Ovary (tissue), 10 donors: ENCODE results near the gene C21orf58. TPM values are rescaled to one million over a fixed set of nuclear protein-coding genes. Genes with fewer than 3 reads are reported as not detected.
"Not testable (repeated sequence)": the region's sequence is repeated elsewhere in the genome, so short reads cannot be mapped to it uniquely, and the experiment has no call there.

Source experiments
- DNase-seq, 5 donors: peaks; one replicate each; pipeline ENCODE4 v3.0.0-alpha.2; 2019 to 2020
- H3K27ac ChIP-seq, 2 donors: fragments of 200-600 bp; one replicate each; pipeline versions ENCODE4 v1.5.1 to v1.8.0; 2019 to 2022
- H3K27me3 ChIP-seq: fragments of 200-600 bp; one replicate; pipeline ENCODE4 v1.8.0; 2022
- H3K36me3 ChIP-seq: fragments of 200-600 bp; sonication (generic); one replicate; pipeline ENCODE4 v1.5.1; 2019
- H3K4me1 ChIP-seq: one replicate; pipeline ENCODE4 v1.8.1; 2013; ENCODE audit warnings: mild to moderate bottlenecking, moderate library complexity; ENCODE audit not compliant: insufficient read depth
- H3K4me3 ChIP-seq: fragments of 200-600 bp; sonication (generic); one replicate; pipeline ENCODE4 v1.5.1; 2017
- H3K9me3 ChIP-seq, 2 donors: fragments of 200-600 bp in 1 of 2; sonication (generic) in 1 of 2; one replicate each; pipeline versions ENCODE4 v1.5.1 to v1.8.1; 2013 to 2019; ENCODE audit warnings: mild to moderate bottlenecking in 1 of 2, moderate library complexity in 1 of 2
- EP300 ChIP-seq: sonication (generic); formaldehyde crosslinking; IDR thresholded peaks from one replicate; pipeline ENCODE4 v1.6.1; 2017; ENCODE audit warnings: antibody characterized with exemption
- POLR2A ChIP-seq: fragments of 450-650 bp; IDR thresholded peaks from one replicate; pipeline ENCODE4 v1.6.1; 2017; ENCODE audit warnings: antibody characterized with exemption, mild to moderate bottlenecking, moderate library complexity
- WGBS, 3 donors: extraction: QIAGEN DNeasy Blood & Tissue Kit in 1 of 3; methylation state at CpG; one replicate each; pipeline versions ENCODE4 v1.1.5 to v1.1.7; 2013 to 2017; 5-methylcytosine and 5-hydroxymethylcytosine counted together
- intact Hi-C, 4 donors: fragments of 100-400 bp; cut with DNase I; formaldehyde crosslinking; loops; one replicate each; pipeline versions ENCODE4 v1.11.0 to v1.15.1; 2022 to 2023
- long read RNA-seq, 3 donors: library from polyadenylated mRNA in 2 of 3; unstranded in 2 of 3; transcript quantifications; one replicate each; pipeline ENCODE4 v2.0.0 and lab custom pipeline, GENCODE V29; 2021 to 2026
- polyA plus RNA-seq, 2 donors: library from polyadenylated mRNA; stranded (reverse); fragments of 200-250 nt in 1 of 2; fragments of 350-450 nt in 1 of 2; fragmentation: Illumina TruSeq in 1 of 2; extraction: RNeasy Lipid Tissue Mini Kit (QIAGEN cat#74804) in 1 of 2; gene quantifications; one replicate each; pipeline ENCODE4 v1.2.3, GENCODE V29; 2013 to 2014
- total RNA-seq, 7 donors: library from RNA; depleted of rRNA in 2 of 7; stranded (reverse); fragments of >200 nt in 2 of 7; fragmentation: NEBNext Ultra II Directional in 3 of 7; extraction: Animal tissue kit (Norgen Biotek cat#: 25700) in 3 of 7; gene quantifications; one replicate each; pipeline versions ENCODE4 v1.1.0 to v1.2.4, GENCODE V29; 2016 to 2023
- TF ChIP-seq, protein P1 (sequence below), 3 donors: fragments of 450-650 bp in 2 of 3; fragments of 200-600 bp in 1 of 3; IDR thresholded peaks; one replicate each; pipeline versions ENCODE4 v1.5.1 to v1.8.0; 2016 to 2022; ENCODE audit warnings: antibody characterized with exemption in 3 of 3, mild to moderate bottlenecking in 1 of 3
- donor health status: DM: no; HTN: no; CAD: no; lungs with moderate emphysema.
- donor health status: DM: no; HTN: no; CAD: no.
- donor health status: Bipolar disorder and iron deficiency.
- donor health status: DM: yes; HTN: yes; CAD: no.
- donor health status: DM: no; HTN: no; CAD: no.
- donor health status: DM: yes; HTN: yes; CAD: no.

C21orf58 gene
- total RNA-seq (10 to 100 TPM in 1 of 7 donors, 1 to 10 TPM in 6; 1.6 to 26.8 (median 2.3) TPM), polyA plus RNA-seq (1 to 10 TPM in 1 of 2 donors, under 1 TPM in 1; 0.63 to 2.7 TPM)
- long read RNA-seq, donor 1, partial matches to known transcripts = 1 of 5 reads
- long read RNA-seq, donor 1, other reads (novel, unspliced or antisense) = 4 of 5 reads
- long read RNA-seq, donor 2, partial matches to known transcripts = 8 of 8 reads
- long read RNA-seq, donor 2, other reads (novel, unspliced or antisense) = 0 of 8 reads
- long read RNA-seq, donor 3, partial matches to known transcripts = 0 of 9 reads
- long read RNA-seq, donor 3, other reads (novel, unspliced or antisense) = 9 of 9 reads

DNA sequence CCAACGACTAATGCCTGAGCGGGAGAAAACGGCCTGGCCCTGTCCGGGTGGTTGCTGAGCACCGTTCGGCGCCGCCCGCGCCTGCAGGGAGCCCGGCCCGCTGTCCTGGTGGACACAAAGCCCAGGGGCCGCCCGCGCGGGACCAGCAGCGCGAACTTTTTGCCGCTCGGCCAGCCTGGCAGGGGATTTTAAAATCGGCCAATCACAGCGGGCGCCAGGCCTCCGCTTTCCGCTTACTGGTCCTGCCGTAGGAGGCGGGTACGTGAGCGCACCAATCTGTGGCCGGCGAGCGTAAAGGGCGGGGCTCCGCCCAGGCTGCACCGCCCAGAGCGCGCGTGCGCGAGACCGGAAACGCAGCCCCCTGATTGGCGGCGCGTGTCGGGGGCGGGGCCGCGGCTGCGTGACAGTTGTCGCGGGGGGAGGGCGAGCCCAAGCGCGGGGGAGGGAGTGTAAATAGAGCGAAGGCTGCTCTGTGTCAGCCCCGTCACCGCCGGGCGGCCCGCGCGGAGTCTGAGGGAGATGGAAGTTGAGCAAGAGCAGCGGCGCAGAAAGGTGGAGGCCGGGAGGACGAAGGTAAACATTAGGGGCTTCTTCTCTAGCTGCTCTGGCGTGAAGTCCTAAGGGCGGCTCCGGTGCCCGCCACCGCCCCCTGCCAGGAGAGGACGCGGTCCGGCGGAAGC lies at the start of gene C21orf58, which contains the start of gene PCNT:
Gene C21orf58 (minus strand): TSS at position 161 of the 680 bp plus-strand sequence. CDS start 1,132 bp downstream, outside the sequence.
Gene PCNT (plus strand): TSS at position 447 of the 680 bp plus-strand sequence. CDS start 73 bp downstream, at position 520.
- DNase-seq = peak; percentile 97 to 99 (median 98)
- Histone ChIP-seq H3K27ac (peak within 1 kb of the TSS; percentile 47 to 84), H3K4me1 (peaks cover 11% of the 10 kb centered on the region), H3K9me3 (no peaks in the 10 kb centered on the region), H3K36me3 (no peaks in the 10 kb centered on the region), H3K27me3 (no peaks in the 10 kb centered on the region), H3K4me3 (peak within 1 kb of the TSS; percentile 83)
- TF ChIP-seq EP300 = peak; percentile 18
- TF ChIP-seq, protein P1, sequence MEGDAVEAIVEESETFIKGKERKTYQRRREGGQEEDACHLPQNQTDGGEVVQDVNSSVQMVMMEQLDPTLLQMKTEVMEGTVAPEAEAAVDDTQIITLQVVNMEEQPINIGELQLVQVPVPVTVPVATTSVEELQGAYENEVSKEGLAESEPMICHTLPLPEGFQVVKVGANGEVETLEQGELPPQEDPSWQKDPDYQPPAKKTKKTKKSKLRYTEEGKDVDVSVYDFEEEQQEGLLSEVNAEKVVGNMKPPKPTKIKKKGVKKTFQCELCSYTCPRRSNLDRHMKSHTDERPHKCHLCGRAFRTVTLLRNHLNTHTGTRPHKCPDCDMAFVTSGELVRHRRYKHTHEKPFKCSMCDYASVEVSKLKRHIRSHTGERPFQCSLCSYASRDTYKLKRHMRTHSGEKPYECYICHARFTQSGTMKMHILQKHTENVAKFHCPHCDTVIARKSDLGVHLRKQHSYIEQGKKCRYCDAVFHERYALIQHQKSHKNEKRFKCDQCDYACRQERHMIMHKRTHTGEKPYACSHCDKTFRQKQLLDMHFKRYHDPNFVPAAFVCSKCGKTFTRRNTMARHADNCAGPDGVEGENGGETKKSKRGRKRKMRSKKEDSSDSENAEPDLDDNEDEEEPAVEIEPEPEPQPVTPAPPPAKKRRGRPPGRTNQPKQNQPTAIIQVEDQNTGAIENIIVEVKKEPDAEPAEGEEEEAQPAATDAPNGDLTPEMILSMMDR (IDR thresholded peaks at IDR 0.05) = peak in 1 of 3 donors; percentile 13
- no peak for TF ChIP-seq POLR2A
- intact Hi-C loops = no loop called here
- 0 to 1% (median 1%) methylated on average over 65 to 76 of the region's 76 CpGs for WGBS, 3 donors

DNA sequence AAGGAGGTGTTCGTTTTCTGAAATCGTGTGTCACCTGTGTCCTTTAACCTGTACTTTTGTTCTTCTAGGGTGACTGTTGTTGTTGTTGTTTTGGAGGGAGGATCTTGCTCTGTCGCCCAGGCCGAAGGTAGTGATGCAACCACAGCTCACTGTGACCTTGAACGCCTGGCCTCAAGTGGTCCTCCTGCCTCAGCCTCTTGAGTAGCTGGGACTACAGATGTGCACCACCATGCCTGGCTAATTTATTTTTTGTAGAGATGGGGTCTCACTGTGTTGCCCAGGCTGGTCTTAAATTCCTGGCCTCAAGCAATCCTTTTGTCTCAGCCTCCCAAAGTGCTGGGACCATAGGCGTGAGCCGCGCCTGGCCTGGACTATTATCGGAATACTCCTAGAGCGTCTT lies 49.3 kb upstream of the C21orf58 start:
- H3K4me1 ChIP-seq, H3K27ac ChIP-seq, H3K36me3 ChIP-seq, H3K27me3 ChIP-seq, DNase-seq, H3K9me3 ChIP-seq, intact Hi-C loops, H3K4me3 ChIP-seq: not testable (repeated sequence)
- 90 to 95% (median 94%) methylated on average over 10 of the region's 10 CpGs for WGBS, 3 donors

DNA sequence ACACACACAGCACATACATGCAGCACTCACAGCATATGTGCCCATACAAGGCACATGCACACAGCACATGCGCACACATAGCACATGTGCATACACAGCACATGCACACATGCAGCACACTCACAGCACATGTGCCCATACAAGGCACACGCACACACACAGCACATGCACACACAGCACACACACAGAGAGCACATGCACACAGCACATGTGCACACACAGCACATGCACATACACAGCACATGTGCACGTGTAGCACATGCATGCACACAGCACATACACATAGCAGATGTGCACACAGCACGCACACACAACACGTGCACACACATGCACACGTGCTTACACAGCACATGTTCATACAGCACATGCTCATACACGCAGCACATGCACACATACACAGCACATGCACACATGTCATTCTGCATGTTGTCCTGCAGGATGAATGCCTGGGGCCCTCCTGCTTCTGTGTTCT lies 48.4 kb upstream of the C21orf58 start:
- no peak for DNase-seq
- no peak overlapping the region for H3K4me3 ChIP-seq
- no peaks in the 10 kb centered on the region for H3K4me1 ChIP-seq
- TF ChIP-seq EP300 = no peak
- no peak for TF ChIP-seq POLR2A
- TF ChIP-seq, protein P1 (IDR thresholded peaks at IDR 0.05) = no peak
- intact Hi-C loops = no loop called here
- WGBS, 3 donors = 92 to 95% (median 93%) methylated on average over 7 of the region's 7 CpGs
- no peaks in the 10 kb centered on the region for H3K27me3 ChIP-seq
- H3K36me3 ChIP-seq = no peaks in the 10 kb centered on the region
- H3K9me3 ChIP-seq = no peaks in the 10 kb centered on the region
- H3K27ac ChIP-seq = no peak overlapping the region

DNA sequence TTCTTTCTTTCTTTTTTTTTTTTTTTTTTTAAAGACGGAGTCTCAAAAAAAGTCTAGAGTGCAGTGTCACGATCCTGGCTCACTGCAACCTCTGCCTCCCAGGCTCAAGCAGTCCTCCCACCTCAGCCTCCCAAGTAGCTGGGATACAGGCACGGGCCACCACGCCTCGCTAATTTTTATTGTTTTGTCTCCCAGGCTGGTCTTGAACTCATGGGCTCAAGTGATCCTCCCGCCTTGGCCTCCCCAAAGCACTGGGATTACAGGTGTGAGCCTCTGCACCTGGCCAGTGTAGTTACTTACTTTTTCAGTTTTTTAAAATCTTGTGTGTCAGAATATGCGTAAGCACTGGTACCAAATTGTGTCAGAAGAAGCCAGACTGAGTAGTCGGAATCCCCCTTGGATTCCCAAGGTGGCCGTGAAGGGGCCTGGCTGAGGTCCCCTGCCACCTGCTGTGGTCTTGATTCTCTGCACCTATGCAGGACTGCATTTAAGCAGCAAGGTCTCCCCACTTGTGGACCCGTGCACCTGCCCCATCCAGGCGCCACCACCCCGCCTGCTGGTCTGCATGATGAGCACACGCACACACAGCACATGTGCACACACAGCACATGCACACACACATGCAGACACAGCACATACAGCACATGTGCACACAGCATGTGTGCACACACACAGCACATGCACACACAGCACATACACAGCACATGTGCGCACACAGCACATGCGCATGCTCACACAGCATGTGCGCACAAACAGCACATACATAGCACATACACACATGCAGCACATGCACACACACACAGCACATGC lies 47.7 kb upstream of the C21orf58 start:
- intact Hi-C loops = no loop called here
- no peaks in the 10 kb centered on the region for H3K36me3 ChIP-seq

More for the DNA sequence above, 47.7 kb upstream of the C21orf58 start:
- Histone ChIP-seq H3K27ac (no peak overlapping the region), H3K27me3 (no peaks in the 10 kb centered on the region), H3K4me3 (no peak overlapping the region), H3K4me1 (no peaks in the 10 kb centered on the region), H3K9me3 (no peaks in the 10 kb centered on the region)
- DNase-seq = no peak
- TF ChIP-seq POLR2A (no peak), EP300 (no peak)
- TF ChIP-seq, protein P1 (IDR thresholded peaks at IDR 0.05) = no peak
- WGBS, 3 donors = 93 to 95% (median 94%) methylated on average over 16 of the region's 16 CpGs
